GM18870 (cell line): ENCODE data around the gene MED31.
"Not testable (repeated sequence)": the region's sequence is repeated elsewhere in the genome, so short reads cannot be mapped to it uniquely, and the experiment has no call there.

Experiments used
- ATAC-seq: cut with Tn5 transposase; IDR thresholded peaks from one replicate; pipeline ENCODE4 v1.9.1; 2021; ENCODE audit warnings: moderate library complexity; ENCODE audit not compliant: unreplicated experiment

Gene MED31

DNA sequence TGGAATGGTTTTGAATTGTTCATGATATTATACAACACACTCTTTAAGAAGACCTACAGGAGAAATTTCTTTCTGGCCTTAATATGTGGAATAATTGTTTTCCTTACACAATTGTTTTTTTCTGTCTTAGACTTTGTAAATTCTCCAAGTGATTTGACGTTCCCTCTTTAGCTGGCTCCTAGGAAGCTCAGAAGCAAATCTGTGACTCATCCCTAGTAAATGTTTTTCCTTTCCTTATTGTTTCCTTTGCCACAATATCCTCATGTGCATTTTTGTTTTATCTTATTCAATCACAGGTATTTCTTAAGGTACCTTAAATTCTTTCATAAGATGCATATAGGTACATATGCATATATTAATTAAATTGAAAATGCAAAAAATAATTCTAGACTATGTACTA lies 24.4 kb downstream of the MED31 start:
- ATAC-seq, result no peak

DNA sequence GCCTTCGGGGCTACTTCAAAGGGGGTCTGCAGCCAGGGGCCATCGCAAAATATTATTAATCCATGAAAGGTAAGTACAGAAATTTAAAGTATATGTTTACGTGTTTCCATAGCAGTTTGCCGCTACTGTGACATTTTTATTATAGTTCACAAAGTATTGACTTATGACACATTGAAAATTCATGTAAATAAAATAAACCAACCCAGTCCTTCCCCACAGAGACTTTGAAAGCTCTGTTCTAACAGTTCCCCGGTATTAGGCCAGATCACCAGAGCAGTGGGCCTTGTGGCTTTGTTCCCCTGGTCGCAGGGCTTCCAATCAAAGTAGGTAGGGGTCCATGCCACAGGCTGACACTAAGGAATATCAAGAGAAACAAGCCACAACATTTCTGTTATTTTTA lies 24.8 kb downstream of the MED31 start:
- ATAC-seq, result no peak

DNA sequence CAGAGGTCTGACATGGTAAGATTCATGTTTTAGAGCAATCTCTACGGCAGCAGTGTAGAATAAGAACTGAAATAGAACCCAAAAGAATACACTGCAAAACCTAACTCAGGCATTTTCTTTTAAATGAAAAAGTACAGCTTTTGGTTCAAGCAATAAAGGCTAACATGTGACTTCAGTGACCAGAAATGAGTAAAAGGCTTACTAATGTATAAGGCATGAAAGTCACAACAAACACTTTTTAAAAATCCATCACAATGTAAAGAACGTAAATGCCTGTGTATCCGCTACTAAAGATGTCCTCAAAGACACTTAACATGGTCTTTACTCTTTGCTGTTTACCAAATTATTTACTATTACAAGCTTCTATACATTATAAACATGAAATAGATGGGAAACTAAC lies 27.5 kb downstream of the MED31 start:
- ATAC-seq, result no peak

DNA sequence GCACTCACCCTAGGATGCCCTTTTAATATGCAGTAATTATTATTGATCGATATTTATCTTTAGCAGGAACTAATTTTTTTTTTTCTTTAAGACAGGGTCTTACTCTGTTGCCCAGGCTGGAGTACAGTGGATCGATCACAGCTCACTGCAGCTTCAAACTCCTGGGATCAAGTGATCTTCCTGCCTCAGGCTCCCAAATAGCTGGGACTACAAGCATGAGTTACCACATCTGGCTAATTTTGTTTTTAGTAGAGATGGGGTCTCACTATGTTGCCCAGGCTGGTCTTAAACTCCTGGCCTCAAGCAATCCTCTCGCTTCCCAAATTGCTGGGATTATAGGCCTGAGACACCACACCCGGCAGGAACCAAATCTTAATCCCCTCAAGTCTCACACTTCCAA lies 40.2 kb downstream of the MED31 start:
- ATAC-seq, result no peak

DNA sequence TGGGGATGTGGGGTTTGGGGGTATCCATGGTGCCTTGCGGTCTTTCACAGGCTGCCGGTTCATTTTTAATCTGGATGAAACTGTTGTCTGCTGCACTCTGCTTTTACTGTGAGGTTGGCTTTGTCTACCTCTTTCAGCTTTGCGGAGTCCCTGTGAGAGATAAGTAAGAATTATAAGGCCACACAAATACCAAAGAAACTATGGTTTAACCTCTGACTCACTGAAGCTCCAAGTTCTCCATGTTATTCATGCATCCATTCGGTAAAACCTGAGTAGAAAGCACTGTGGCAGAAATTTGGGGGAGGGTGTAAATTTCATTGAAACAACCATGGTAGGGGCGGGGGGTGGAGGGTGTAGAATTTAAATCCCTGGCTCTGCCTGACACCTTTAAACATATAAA lies 41.4 kb downstream of the MED31 start:
- no peak for ATAC-seq

DNA sequence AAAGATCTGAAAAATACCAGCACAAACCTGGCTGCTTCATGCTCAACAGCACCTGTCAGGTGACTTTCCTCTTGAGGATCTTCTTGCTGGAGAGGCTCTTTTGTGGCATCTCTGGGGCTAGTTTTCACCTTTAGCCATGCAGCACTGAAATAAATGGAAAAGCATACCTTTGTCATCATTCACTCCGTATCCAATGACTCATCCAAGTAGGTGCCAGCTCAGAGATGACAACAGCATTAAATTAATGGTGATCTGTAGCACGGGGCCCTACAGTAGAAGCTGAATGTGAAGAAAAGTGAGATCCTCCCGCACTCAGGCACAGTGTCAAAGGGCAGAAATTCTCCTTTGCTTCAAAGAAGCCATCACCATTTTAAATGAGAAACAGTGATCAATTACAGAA lies 43.1 kb downstream of the MED31 start:
- ATAC-seq, result no peak

DNA sequence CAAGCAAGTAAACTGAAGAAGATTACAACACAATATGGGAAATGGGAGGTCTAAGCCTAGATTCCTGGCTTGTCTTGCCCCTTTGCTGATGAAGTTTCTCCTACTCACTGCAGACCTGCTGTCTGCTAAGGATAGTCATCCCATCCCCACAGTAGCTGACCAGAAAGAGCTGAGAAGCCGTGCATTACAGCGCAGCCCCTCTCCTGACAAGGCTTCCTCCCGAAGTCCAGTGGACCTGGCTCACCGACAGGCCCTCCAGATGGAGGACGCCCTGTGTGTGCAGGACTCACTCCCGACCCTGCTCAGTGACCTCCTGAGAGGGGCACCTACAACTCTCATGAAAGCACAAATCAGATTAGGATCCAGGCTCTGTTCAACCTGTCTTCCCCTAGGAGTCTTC lies 46.3 kb downstream of the MED31 start:
- ATAC-seq, result no peak

DNA sequence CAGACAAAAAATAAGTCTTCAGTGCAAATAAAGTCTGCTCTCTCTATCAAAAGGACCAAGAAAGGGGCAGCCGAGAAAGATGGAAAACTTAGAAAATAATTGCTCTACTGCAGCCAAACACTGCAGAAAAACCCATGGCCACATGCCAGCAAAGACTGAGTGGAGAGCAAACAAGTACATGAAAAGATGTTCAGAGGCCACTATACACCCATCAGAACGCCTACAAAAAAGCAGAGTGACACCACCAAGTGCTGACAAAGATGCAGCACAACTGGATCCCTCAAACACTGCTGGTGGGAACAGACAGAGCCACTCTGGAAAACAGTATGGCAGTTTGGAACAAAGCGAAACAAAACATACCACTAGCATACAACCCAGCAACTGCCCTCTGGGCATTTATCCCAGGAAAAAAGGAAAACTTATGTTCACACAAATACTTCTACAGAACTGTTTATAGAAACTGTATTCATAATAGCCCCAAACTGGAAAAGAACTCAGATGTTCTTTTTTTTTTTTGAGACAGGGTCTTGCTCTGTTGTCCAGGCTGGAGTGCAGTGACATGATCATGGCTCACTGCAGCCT lies 47.6 kb downstream of the MED31 start:
- ATAC-seq, result no peak

DNA sequence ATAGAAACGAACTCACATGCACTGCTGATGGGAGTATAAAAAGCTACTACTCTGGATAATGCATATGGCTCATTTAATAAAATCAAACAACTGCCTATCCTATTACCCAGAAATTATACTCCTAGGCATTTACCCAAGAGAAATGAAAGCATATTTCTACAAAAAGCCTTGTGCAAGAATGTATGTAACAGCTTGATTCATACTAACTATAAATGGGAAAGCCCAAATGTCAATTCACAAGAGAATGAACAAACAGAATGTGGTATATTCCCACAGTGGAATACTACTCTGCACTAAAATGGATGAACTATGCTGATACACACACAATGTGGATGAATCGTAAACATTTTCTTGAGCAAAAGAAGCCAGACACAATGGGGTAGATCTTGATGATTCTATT lies 49.3 kb downstream of the MED31 start:
- ATAC-seq, result no peak

DNA sequence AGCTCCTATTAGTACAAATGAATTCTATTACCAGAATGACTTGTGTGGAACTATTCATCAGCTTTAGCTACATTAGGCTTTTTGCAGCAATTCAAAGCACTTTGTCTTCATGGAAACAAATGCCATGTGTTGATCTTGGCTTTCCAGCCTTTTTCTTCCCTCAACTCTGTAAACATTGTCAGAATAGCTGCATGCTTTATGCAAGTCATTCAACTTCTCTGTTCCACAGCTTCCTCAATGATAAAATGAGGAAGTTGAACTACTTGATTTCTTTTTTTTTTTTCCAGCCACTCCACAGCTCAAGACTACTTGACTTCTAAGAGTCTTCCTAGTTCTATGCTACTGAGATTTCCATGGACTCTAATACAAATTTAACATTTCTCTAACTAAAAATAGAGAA lies 52.0 kb downstream of the MED31 start:
- ATAC-seq, result no peak

DNA sequence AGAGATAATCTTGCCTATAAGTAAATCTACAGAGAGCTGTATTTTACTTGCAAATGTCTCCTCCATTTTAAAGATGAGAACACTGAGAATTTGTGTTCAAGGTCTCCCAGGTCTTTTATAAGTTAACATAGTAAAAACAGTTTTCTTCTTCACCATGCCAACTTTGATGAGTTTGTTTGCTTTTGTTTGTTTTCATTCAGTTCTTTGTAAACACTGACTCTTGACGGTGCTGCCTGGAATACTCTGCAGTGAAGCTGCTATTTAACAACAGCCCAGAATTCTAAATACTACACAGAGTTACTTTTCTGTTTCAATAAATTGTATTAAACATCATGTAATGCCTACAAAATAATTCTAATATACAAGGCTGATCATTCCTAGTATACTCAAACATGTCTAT lies 53.7 kb downstream of the MED31 start:
- no peak for ATAC-seq

DNA sequence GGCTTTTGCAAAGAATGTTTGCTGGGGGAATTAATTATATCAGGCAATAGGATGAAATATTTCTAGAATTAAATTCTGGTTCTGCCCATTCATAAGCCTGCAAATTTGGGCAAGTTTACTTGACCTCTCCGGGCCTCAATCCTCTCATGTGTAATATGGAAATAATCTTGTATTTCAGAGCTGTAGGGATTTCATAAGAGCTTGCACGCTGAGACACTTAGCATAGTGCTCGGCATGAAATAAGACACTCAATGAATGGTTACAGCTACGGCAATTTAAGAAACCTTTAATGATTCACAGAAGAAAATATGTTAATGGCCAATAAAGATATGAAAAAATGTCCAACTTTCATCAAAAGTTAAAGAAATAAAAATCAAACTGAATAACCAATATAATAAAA lies 54.5 kb downstream of the MED31 start:
- no peak for ATAC-seq

DNA sequence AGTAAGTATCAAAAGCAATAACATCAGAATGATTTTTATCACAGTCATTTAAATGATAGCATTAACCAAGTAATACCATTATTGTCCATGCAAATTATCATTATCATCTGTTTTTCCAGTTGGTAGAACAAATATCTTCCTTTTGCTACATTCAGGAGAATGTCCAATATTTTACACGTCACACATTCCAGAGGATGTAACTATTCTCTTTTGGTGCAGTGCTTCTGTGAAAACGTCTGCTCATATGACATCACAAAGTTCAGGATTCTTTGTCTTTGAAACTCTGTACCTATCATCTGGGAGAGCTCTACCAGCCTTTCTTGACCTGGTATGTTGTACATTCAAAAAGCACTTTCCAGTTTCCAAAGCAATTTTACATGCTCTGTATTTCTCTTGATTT lies 54.9 kb downstream of the MED31 start:
- no peak for ATAC-seq

DNA sequence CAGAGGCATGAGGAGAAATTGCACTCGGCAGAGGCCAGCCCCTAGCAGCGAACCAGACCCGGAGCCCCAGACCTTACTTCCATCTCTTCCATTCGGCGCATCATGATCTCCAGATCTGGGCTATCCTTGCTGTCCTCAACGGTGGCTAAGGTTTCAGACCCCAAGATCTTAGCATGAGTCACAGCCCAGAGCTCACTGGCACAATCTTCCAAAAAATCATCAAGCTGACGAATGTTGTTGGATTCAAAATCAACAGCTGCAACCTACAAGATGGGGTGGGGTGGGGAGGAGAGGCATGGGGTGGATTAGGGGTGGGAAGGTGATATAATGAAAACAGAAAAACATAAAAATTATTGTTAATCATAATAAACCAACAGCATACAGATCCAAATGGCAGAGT lies 55.3 kb downstream of the MED31 start:
- ATAC-seq, result no peak

DNA sequence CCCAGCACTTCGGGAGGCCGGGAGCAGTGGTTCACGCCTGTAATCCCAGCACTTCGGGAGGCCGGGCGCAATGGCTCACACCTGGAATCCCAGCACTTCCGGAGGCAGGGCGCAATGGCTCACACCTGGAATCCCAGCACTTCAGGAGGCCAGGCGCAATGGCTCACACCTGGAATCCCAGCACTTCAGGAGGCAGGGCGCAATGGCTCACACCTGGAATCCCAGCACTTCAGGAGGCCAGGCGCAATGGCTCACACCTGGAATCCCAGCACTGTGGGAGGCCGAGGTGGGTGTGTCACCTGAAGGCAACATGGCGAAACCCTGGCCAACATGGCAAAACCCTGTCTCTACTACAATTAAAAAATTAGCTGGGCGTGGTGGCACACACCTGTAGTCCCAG lies 58.0 kb downstream of the MED31 start:
- not testable (repeated sequence) for ATAC-seq
